GM18873 (cell line): ENCODE measurements around the gene KDELR3.
"Not testable (repeated sequence)": the region's sequence is repeated elsewhere in the genome, so short reads cannot be mapped to it uniquely, and the experiment has no call there.

Source experiments
- ATAC-seq: cut with Tn5 transposase; IDR thresholded peaks from one replicate; pipeline ENCODE4 v1.9.1; 2021; ENCODE audit warnings: mild to moderate bottlenecking, moderate library complexity, moderate number of reproducible peaks; ENCODE audit not compliant: unreplicated experiment, low FRiP score

KDELR3 gene

DNA sequence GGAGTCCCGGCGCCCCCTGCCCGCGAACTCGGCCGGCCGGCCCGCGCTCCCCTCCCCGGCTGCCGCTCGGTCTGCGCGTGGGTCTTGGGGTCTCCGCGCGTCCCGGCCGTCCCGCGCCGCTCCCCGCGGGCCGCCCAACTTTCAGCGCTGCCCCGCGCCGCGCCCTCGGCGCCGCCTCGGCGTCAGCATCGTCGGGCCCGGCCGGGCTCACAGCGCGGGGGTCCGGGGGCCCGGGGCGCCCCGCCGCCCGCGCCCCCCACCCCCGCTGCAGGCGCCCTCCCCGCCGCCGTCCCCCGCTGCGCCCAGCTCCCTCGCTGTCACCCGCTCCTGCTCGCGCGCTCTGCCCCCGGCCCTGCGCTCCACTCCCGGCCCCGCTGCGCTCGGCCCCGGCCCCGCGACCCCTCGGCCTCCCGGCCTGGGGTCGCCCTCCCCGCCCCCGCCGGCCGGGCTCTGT lies 12.8 kb upstream of the KDELR3 start, which contains the start of gene KCNJ4:
Gene KCNJ4, minus strand, starts transcription at position 124 of the 454 bp plus-strand sequence. CDS start 27,067 bp downstream, outside the sequence.
- no peak for ATAC-seq

- no peak for ATAC-seq
Measured at GRCh38 chr22:38455530-38456271, 12.2 kb upstream of the KDELR3 start.

DNA sequence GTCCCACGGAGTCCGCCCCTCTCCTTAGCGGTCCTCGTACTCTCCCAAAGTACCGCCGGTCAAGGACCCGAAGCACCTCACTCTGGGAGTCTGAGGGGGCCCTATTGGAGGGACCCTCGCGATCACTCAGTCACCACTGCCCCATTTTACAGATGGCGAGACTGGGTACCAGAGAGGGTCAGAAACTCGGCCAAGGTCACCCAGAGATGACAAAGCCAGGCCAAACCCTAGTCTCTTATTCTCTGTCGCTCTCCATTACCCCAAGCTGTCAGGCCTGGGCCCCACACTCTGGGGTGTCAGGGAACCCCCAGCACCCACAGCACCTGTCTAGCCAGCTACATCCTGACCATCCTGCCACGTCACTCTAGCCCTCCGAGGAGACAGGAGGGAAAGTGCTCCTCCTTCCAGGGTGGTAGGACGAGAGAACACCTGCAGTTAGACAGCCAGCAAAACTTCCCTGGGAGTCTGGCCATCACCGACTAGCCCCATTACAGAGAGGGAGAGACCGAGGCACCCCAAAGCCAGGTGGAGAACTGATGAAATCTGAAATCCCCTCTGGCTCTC lies 11.5 kb upstream of the KDELR3 start:
- ATAC-seq, result no peak

- ATAC-seq, result no peak
Measured at GRCh38 chr22:38456841-38457699, 10.8 kb upstream of the KDELR3 start.

GRCh38 chr22:38460426-38460840 lies 7.5 kb upstream of the KDELR3 start:
- ATAC-seq, result no peak

DNA sequence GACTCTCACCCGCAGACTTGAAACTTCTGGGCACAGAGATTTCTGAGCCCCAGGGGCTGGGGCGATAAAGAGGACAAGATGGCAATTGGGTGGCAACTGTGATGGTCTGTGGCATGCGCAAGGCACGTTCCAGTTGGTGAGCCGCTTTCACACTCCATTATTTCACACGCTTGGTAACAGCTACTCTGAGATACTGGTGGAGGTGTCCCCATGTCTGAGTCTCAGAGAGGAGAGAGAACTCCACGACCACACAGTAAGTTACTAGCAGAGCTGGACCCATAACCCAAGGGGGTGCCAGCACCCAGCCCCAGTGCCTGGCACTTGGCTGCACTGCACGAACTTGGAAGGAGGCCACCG lies 6.9 kb upstream of the KDELR3 start:
- no peak for ATAC-seq

GRCh38 chr22:38461414-38462081 lies 6.3 kb upstream of the KDELR3 start:
- no peak for ATAC-seq

DNA sequence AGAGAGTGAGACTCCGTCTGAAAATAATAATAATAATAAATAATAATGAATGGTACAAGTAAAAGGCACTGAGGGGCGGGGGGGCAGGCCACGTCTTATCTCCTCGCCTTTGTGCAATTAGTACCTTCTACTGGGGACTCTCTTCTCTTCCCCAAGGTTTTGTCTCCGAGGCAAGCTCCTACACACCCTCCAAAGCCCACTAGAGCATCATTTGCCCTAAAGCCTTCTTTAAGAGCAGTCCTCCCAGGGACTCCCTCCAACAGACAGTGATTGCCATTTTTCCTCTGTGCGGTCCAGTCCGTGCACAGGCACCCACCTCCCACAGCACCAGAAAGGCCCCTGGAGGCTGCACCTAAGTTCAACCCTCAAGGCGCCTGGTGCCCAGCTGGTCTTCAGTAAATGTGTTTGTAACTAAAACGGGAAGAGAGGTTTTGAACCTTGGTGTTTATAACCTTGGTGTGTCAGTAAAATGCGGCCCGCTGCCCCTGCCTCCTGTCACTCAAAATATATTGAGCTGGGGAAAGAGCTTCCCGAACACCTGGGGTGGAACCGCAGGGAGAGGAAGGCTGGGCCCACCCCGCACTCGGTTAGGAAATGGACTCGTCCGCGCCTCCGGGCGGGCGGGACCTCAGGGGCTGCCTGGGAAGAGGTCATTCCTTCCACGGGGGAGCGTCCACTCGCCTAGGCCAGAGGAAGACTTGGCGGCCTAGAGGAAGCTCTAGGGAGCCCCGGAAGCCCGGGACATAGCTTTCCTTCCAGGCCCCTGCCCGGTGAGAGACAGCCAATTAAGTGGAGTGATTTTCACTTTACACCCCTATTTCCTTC lies 4.7 kb upstream of the KDELR3 start:
- ATAC-seq, result no peak

DNA sequence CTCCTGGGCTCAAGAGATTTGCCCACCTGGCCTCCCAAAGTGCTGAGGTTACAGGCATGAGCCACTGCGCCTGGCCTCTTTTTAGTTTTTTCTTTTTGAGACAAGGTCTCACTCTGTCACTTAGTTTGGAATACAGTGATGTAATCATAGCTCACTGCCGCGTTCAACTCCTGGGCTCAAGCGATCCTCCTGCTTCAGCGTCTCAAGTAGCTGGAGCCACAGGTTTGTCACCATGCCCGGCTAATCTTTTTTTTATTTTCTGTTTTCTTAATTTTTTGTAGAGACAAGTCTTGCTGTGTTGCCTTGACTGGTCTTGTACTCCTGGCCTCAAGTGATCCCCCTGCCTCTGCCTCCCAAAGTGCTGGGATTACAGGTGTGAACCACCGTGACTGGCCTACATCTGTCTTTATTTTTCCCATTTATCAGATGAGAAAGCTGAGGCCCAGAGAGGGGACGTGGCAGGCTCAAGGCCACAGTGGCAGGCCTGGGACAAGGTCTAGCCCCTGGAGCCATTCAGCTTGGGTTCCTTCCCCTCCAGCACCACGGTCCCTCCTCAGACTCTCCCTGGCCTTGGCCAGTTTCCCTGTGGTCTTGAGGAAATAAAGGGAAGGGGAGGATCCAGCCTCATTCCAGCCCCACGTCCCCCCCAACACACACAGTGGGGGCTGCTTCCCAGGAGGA lies 2.8 kb upstream of the KDELR3 start:
- ATAC-seq, result no peak

- no peak for ATAC-seq
Measured at GRCh38 chr22:38465673-38466490, 2.0 kb upstream of the KDELR3 start.

GRCh38 chr22:38467438-38467903 lies 425 bp upstream of the KDELR3 start:
- ATAC-seq, result no peak

DNA sequence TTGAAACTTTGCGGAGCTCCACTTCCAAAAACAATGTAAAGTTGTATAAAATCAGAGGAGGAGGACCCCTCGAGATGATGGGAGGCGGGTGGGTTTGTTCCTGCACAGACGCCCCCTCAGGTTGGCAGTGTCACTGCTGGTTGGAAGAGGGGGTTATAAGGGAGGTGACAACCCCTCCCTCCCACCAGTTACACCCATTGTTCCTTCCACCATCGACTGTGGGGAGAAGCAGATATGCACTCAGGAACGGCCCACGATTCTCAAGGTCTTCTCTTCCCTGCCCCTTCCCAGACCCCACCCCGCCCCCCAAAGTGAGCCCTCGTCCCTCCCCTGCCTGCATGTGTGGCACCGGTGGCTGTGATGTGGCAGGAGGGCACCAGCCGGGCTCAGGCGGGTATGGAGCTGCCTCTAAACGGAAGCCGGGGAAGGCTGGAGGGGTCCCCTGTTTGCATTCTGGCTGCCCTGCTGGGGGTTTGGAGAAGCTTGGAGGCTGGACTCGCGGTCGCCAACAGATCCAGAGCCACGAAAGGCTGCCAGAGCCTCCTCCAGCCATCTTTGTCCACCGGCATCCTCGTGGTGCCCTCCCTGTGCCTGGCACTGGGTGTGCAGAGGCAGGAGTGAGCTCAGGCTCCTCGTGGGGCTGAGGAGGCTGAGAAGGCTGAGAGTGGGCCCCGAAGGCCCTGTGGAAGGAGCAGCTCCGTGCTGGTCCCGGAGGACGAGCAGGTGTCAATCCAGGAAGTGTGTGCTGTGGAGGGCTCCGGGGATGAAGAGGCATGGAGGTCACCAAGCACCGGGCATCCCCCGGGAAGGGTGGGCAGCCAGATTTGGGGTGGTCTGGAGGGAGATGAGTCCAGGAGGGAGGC lies 778 bp downstream of the KDELR3 start:
- ATAC-seq, result no peak

- no peak for ATAC-seq
Measured at GRCh38 chr22:38469306-38469781, 1.4 kb downstream of the KDELR3 start.

- ATAC-seq, result not testable (repeated sequence)
Measured at GRCh38 chr22:38470179-38470578, 2.3 kb downstream of the KDELR3 start.

- no peak for ATAC-seq
Measured at GRCh38 chr22:38471237-38471636, 3.3 kb downstream of the KDELR3 start.

DNA sequence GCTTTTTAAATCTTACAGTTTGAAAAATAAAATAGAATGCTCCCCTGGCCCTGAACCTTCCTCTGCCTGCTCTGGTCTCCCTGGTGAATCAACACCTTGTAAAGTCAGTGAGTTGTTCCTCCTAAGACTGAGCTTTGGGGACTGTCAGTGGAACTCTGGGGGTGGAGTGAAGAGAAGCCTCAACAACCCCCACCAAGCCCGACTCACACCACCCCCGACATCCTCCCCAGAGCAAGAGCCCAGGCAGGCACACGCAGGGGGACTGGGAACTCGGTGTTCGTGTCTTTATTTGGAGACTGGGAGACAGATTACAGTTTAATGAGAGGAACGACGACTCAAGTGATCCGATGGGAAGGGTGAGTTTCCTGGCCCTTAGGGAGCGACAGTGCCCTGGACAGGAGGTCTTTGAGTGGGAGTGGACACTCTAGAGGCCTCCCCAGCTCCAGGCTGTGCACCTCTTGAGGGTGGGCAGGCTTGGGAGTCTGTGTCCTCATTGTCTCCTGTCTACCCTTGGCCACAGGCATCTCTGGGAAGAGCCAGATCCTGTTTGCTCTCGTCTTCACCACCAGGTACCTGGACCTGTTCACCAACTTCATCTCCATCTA lies 6.2 kb downstream of the KDELR3 start:
- no peak for ATAC-seq

- ATAC-seq, result no peak
Measured at GRCh38 chr22:38477585-38477984, 9.7 kb downstream of the KDELR3 start.
